GM18526 (cell line): ENCODE data around the gene UQCRC2.

Experiments used
- POLR2A ChIP-seq: IDR thresholded peaks from 3 replicates; pipeline ENCODE4 v1.6.1; 2011; ENCODE audit not compliant: insufficient read length; ENCODE audit errors: extremely low read depth

UQCRC2 gene

GRCh38 chr16:22001591-22001990 lies 48.4 kb downstream of the UQCRC2 start:
- TF ChIP-seq POLR2A: no peak

GRCh38 chr16:22003195-22003594 lies 50.0 kb downstream of the UQCRC2 start:
- TF ChIP-seq POLR2A: no peak

GRCh38 chr16:22004341-22004740 lies 51.2 kb downstream of the UQCRC2 start:
- no peak for TF ChIP-seq POLR2A

GRCh38 chr16:22005746-22006145 lies 52.6 kb downstream of the UQCRC2 start:
- TF ChIP-seq POLR2A: no peak

- TF ChIP-seq POLR2A: no peak
Observed at GRCh38 chr16:22006636-22007035, 53.5 kb downstream of the UQCRC2 start.

- no peak for TF ChIP-seq POLR2A
Observed at GRCh38 chr16:22007159-22007508, 54.0 kb downstream of the UQCRC2 start.

GRCh38 chr16:22007509-22008214 lies 54.5 kb downstream of the UQCRC2 start, which contains the start of gene MOSMO:
Gene MOSMO, plus strand, starts transcription at chr16:22008111. Its CDS starts 191 bp downstream, at chr16:22008302.
- TF ChIP-seq POLR2A: peak; percentile 75

- no peak for TF ChIP-seq POLR2A
Observed at GRCh38 chr16:22008215-22009059, 55.3 kb downstream of the UQCRC2 start.

- no peak for TF ChIP-seq POLR2A
Observed at GRCh38 chr16:22010902-22011301, 57.7 kb downstream of the UQCRC2 start.

GRCh38 chr16:22012241-22012640 lies 59.1 kb downstream of the UQCRC2 start:
- TF ChIP-seq POLR2A: no peak

- no peak for TF ChIP-seq POLR2A
Observed at GRCh38 chr16:22013486-22013885, 60.3 kb downstream of the UQCRC2 start.

GRCh38 chr16:22014271-22014873 lies 61.2 kb downstream of the UQCRC2 start:
- no peak for TF ChIP-seq POLR2A

- no peak for TF ChIP-seq POLR2A
Observed at GRCh38 chr16:22016927-22017326, 63.8 kb downstream of the UQCRC2 start.

- no peak for TF ChIP-seq POLR2A
Observed at GRCh38 chr16:22018559-22018958, 65.4 kb downstream of the UQCRC2 start.

GRCh38 chr16:22022151-22022550 lies 69.0 kb downstream of the UQCRC2 start:
- no peak for TF ChIP-seq POLR2A

GRCh38 chr16:22023505-22023904 lies 70.3 kb downstream of the UQCRC2 start:
- TF ChIP-seq POLR2A: no peak
